GM21526 (cell line): Measurements from ENCODE around the gene CDH8.

Source experiments
- ATAC-seq: cut with Tn5 transposase; IDR thresholded peaks from one replicate; pipeline ENCODE4 v1.9.1; 2021; ENCODE audit warnings: moderate library complexity; ENCODE audit not compliant: unreplicated experiment, low FRiP score

The CDH8 gene, protein sequence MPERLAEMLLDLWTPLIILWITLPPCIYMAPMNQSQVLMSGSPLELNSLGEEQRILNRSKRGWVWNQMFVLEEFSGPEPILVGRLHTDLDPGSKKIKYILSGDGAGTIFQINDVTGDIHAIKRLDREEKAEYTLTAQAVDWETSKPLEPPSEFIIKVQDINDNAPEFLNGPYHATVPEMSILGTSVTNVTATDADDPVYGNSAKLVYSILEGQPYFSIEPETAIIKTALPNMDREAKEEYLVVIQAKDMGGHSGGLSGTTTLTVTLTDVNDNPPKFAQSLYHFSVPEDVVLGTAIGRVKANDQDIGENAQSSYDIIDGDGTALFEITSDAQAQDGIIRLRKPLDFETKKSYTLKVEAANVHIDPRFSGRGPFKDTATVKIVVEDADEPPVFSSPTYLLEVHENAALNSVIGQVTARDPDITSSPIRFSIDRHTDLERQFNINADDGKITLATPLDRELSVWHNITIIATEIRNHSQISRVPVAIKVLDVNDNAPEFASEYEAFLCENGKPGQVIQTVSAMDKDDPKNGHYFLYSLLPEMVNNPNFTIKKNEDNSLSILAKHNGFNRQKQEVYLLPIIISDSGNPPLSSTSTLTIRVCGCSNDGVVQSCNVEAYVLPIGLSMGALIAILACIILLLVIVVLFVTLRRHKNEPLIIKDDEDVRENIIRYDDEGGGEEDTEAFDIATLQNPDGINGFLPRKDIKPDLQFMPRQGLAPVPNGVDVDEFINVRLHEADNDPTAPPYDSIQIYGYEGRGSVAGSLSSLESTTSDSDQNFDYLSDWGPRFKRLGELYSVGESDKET

DNA sequence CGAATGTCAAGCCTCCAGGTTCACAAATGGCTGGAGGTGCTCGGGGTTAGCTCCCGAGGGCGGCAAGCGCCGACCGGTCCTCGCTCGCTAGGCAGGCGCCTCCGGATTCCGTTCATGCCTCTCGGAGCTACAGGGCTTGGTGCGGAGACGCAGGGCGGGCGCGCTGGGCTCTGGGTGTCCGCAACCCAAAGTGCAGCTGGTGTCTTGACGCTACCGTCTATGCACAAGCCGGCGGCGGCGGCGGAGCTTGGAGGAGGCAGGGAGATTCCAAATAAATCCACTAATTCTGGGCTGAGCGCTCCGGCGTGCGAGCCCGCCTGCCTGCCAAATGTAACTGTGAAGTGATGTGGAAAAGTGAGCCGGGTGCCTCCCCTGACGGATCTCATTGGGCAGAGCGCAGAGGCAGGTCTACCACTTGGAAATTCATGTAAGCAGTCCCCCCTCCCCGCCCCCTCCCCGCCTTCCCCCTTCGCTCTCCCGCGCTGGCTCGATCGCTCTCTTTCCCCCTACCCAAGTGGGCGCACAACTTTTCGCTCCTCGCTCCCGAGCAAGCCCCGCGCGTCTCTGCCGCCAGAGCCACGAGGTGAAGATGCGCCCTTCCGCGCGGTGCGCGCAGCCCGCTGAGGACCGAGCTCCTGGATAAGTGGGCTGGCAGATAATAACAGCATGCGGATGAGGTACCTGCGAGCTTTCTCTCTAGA, at the start of gene CDH8:
Gene CDH8 (minus strand): TSS at position 338 of the 701 bp plus-strand sequence. CDS start 15,035 bp downstream, outside the sequence.
- ATAC-seq, result no peak

DNA sequence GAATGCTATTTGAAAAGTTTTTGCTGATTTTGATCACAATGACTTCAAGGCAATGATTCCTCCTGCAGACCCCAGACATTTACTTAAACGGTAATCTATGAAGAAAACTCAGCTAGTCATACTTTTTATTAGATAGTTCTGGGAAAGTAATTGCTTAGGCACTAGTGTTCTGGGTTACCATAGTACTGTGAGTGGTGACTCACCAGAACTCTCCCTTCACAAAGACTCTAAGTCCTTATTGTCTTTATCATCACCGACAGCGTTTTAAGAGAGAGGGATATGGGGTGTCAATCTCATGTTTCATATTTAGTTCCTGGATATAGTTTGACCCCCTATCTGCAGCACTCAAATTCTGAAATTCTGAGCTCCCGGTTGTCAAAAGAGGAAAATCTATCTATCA, 43.0 kb upstream of the CDH8 start:
- no peak for ATAC-seq

DNA sequence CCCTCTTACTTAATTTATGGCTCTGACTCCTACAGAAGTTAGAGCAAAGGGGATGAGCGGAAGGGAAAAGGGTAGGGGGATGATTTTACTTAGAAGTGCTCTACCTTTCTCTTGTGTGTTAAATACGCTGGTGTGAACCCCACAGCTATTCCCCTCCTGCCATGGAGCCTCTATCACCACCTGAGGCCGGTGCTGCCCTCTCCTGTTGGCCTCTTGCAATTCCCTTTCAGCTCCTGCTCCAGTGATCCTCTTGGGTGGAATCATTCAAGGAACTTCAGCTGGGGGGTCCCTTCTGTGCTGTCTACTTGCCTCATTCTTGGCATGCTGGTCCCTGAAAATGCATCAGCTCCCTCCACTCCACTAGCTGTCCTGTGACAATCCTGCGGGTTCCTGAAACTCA, 41.8 kb upstream of the CDH8 start:
- ATAC-seq, result no peak

DNA sequence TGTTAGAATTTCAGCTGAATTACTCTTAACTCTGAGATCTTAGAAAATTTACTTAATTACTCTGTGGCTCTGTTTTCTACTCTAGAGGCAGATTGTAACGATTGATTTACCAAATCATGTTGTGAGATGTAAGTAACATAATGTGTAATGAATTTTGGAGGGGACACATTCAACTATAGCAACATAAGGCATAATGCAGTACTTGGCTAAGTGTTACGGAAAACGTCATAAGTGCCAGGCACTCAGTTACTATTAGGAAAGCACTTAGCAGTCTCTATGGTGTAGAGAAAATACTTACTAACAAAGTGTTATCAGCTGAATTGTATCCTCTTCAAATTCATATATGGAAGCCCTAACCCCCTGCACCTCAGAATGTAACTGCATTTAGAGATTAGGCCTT, 40.6 kb upstream of the CDH8 start:
- no peak for ATAC-seq

DNA sequence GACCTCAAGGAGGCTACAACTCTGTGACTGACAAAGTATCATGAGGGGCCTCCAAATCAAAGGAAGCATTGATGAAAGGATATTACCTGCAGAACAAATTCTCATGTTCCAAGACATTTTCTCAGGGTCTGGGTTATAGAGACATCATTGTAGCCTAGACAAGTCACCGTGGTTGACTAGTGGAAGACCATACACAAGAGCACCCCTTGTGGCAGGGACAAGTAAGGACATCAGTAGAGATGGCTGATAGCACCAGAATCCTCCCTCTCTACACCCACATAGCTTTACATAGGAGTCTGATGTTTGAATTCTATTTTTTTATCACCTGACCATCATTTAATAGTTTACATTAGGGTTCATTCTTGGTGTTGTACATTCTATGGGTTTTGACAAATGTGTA, 32.5 kb upstream of the CDH8 start:
- ATAC-seq, result no peak

DNA sequence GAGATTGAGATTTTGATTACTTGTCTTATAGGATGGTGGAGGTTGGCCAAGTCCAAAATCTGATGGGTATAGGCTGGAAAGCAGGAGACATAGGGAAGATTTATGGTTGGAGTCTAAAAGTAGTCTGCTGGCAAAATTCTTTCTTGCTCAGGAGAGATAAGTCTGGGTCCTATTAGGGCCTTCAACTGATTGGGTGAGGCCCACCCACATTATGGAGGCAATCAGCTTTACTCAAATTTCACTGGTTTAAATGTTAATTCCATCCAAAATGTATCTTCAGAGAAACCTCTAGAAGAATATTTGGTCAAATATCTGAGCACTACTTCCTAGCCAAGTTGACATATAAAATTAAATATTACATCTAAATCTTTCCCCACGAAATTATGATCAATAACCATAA, 31.7 kb upstream of the CDH8 start:
- ATAC-seq, result no peak

DNA sequence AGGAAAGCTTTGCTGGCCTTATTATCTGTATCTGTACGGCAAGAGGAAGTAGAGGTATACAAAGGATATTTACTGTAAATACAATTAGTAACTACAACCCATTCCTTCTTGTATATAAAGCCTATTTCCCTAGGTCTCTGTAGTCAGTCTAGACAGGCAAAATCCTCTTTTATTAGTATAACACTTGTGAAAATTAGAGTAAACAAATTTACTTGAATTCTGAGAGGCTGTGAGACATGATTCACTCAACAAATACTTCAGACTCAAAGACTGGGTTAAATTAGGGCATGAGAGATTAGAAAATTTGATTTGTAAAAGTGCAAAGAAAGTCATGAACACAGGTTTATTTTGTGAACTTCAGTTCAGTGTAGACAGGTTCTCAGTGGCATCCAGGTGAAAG, 30.9 kb upstream of the CDH8 start:
- no peak for ATAC-seq

DNA sequence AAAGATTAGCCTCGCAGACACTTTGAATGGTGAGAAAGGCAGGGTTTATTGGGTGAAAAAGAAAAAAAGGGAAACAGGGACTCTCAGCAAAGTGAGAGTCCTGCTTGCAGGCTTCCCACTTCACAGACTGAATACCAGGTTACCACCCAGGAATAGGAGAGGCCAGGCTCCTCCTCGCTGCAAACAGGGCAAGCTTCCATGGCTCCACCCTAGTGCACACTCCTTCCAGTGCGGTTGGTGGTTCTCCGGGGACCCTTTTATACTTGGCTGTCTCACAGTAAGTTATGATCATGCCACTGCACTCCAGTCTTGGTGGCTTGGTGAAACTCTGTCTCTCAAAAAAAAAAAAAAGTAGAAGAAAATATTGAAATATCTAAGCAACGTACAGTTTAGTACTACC, 30.5 kb upstream of the CDH8 start:
- ATAC-seq, result no peak

DNA sequence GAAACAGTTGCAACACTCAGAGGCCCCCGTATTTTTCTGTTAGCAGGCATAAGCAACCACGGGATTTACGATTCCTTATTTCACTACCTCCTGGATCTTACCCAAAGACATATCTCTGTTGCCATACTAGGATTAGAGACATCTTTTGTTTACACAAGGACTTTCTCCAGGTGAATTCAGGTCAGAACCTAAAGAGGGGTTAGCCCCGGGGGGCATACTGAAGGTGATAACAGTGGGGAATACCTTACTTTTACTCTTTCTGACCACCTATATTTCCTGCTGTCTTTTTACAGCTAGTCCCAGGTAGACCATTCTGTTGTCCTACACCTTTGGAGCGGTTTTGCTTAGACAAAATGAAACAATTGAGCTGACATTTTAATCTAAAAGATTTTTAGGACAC, 27.9 kb upstream of the CDH8 start:
- no peak for ATAC-seq

DNA sequence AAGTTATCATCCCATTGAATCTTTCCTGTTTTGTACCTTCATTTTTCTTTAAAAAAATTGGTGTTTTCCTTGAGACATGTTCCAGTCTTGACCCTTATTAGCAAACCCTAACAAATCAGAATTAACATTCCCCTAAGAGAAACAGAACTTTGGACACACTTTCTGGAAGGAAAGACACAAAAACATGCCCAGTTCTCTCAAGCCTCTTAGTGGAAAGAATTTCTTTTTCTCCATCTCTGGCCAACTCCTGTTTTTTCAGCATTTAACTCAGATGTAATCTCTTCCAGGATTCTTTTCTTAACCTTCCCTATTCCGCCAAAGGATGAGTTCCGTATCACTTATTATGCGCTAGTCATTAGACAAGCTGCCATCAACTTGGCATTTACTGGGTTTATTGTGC, 23.9 kb upstream of the CDH8 start:
- ATAC-seq, result no peak

DNA sequence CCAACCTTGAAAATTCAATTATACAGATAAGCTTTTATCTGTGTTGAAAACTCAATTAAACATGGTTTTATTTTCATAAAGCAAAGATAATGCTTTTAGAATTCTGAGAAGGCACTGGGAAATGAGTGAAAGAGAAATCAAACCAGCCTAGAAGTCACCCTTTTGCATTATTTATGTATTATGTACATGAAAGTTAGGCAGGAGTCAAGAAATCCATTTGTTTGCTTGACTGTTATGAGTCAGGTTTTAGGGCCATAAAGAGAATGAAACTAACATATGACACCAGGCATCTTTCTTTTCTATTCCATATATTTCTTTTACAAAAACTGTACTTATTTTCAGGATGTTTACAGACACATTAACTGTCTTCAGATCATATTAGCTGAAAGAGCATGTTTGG, 23.3 kb upstream of the CDH8 start:
- ATAC-seq, result no peak

DNA sequence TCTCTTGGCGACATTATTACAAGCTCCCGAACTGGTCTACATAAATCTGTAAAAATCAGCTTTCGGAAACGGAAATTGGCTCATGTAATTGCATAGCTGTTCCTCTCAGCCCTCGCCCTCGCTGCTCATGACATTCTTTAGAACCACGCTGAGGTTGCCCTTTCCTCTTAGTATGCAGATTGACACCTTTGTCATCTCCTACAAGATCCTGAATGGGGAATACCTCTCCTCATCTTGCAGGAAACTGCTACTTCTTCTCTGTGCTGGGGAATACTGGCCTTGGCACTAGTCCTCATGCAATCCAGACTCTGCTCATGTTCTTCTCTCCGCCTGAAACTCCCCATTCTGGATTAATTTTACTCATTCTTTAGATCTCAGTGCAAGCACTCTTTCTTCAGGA, 22.2 kb upstream of the CDH8 start:
- ATAC-seq, result no peak

DNA sequence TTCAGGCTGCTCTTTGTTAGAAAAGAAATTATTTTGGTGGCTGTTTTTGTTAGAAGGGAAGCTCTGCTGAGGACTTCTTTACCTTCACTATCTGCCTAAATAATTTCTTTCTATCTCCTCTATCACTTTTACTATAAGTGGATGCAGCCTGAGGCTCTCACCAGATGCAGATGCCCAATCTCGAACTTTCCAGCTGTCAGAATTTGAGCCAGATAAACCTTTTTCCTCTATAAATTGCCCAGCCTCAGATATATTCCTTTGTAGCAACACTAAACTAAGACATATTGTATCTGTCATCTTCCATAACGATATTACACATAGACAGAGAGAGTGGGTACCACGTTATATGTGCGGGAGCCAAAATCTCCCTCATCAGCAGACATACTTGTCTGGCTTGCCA, 15.7 kb upstream of the CDH8 start:
- ATAC-seq, result no peak

DNA sequence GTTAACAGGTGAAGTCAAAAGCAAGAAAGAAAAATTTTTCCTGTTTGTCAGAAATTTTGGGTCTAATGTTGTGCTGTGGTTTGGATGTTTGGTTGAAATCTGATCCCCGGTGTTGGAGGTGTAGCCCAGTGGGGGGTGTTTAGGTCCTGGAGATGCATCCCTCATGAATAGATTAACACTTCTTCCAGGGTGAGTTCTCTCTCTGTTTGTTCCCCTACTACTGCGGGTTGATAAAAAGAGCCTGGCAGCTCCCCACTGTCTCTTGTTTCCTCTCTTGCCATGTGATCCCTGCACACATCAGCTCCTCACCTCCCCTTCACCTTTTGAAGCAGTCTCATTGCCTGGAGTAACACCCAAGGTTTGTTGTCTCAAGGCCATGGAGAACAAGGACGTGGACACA, 14.6 kb upstream of the CDH8 start:
- ATAC-seq, result no peak

DNA sequence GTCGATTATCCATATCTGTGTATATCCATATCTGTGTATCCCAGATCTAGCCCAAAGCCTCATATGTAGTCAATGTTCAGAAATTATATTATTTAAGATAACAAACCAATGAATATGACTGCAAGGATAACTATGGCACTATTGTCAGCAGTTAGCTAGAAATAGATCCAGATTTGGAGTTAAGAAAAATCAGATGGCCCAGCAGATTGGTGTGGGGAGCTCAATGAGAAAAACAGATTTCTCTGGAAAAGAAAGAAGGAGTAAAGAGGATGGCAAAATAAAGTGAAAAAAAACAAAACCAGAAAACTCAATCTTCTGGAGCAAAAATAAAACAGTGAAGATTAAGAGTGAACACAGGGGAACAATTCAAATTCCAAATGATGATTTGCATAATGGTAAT, 10.6 kb upstream of the CDH8 start:
- no peak for ATAC-seq

DNA sequence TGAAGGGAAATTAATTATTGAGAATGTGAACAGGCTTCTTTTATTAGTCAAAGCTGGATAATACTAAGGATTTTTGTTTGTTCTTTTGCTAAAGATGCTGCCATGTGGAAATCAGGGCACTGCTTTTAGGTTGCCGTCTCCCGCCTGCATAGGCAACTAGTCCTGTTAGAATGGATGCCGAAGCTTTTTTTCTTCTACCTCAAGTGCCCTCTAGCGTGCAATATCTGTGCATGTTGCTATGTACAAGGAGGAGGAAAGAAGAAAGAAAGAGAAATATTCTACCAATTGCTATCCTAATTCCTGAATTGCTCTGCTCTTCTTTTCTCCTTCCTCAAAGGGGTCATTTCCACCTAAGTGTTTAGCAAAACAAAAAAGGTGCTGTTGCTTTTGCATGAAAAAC, 5.2 kb upstream of the CDH8 start:
- no peak for ATAC-seq

DNA sequence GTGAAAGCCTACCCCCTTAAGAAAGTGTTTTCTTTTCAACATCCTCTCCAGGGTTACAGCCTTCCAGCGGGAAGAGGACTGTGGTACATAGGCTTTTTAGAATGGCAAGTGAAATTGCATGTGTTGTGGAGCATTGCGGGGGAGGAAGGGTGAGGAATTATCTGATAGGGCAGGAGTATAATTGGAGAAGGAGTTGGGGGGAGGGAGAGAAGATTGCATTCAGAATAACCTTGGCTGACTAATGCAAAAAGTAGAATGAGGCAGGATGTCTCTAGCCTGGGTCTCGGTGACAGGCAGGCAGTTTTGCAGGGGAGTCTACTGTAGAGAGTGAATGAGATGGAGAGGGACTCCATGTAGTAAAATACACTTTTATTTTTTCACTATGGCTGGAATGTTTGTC, 2.4 kb upstream of the CDH8 start:
- ATAC-seq, result no peak

DNA sequence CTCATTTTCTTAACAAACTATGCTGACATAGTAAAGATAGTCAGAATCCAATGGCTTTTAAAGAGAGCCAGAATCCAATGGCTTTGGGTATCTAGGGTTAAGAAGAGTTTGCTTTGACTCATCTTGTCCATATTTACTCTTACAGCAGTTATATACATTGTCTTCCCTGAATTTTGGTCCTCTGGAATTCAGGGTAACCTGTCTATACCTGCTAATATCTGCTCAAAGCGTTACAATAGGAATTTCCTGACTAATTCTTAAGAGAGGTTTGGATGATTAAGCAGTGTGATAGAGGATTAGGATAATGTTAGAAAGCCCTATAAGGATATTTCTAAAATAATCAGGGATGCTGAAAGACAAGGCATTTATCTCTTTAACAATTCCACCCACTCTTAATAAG, 2.0 kb upstream of the CDH8 start:
- no peak for ATAC-seq

DNA sequence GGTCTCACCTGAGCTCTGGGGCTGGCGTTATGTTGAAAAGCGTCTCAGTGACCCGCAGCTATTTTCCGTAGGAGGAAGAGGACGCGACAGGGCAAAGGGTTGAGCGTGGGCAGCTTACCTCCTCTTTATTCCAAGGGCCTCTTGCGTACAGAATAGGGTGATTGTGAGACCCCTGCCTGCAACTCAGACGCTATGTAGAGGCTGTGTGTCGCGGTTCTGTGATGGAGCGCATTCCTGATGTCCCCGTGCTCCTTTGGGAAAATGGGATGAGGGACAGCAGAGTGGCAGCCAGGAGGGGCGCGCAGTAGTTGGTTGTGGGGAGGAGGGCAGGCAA, 531 bp upstream of the CDH8 start:
- ATAC-seq, result no peak

DNA sequence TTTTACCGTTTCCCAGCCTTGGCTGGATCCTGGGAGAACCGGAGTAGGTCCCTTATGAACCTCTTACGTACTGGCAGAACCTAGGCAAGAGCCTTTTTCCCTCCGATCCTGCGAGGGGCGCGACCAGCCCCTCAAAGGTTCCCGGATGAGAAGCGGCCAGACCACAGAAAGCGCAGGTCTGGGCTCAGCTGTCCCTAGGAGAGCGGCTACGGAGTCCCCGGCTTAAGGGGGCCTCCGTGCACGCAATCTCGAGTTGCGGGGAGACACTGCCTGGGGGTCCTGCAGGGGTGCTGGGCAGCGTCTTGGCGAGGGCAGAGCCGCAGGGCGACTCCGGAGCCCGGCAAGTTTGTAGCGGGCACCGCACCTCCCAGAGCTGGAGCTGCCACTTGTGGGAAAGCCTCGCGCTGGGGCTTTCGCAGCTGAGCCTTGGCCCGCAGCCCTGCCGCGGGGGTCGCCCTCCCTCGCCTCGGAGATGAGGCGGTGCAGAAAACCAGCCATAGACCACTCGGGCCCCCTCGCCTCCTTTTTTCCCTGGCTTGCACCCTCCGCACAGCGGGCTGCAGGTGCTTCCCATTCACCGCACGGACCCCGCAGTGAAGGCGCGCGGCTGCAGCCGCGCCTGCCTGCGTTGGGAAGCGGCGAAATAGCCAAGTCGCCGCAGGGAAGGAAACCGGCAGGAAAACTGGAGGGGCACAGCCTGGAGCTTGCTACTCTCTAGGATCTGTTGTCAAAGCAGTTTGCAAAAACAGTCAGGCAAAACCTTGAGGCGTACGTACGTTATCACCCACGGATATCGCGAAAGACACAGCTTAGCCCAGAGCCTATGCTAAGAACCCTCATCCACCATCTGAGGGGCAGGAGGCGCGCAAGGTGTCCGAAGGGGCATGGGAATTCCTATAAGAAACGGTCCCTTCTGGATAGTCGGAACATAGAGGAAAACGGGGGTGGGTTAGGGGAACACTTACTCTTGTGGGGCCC, 834 bp downstream of the CDH8 start:
- ATAC-seq, result no peak
